GM12874 (cell line): ENCODE results near the gene CHPF2.

ENCODE experiments used
- CTCF ChIP-seq: IDR thresholded peaks from 2 replicates; pipeline ENCODE4 v1.5.1; 2011; ENCODE audit warnings: low read depth, mild to moderate bottlenecking, control low read depth, low read length, moderate library complexity; ENCODE audit not compliant: insufficient read depth

The CHPF2 gene

GRCh38 chr7:151241755-151242096 is 9.4 kb downstream of the CHPF2 start:
- no peak for TF ChIP-seq CTCF

- TF ChIP-seq CTCF: no peak
These were observed 10.1 kb downstream of the CHPF2 start for GRCh38 chr7:151242159-151243044.

- no peak for TF ChIP-seq CTCF
These were observed 10.7 kb downstream of the CHPF2 start for GRCh38 chr7:151243045-151243349.

GRCh38 chr7:151243408-151244195 is 11.3 kb downstream of the CHPF2 start:
- TF ChIP-seq CTCF: no peak

- TF ChIP-seq CTCF: peak; percentile 87
These were observed 12.0 kb downstream of the CHPF2 start for GRCh38 chr7:151244196-151244840.

- TF ChIP-seq CTCF: no peak
These were observed 12.6 kb downstream of the CHPF2 start for GRCh38 chr7:151244841-151245346.
